ENCODE results near the gene RNLS. TPM values are rescaled to one million over a fixed set of nuclear protein-coding genes. Genes with fewer than 3 reads are reported as not detected.

RNLS gene
- total and polyA plus RNA-seq, 2 of the 8 experiments (the other 6 are each of a cell fraction or from before 2014, with no cell fraction given): 7.5 to 12.7 TPM

- 89% methylated on average over 2 of the region's 2 CpGs; no CpG with 5 or more reads in 1 of the 2 experiments for WGBS, 2 experiments (ENCODE audit: extremely low coverage in 1 of 2, insufficient coverage in 1 of 2, insufficient read length in 1 of 2, insufficient replicate concordance in 2 of 2, low coverage in 1 of 2, low lambda C conversion rate in 2 of 2, missing lambda C conversion rate in 1 of 2)
- Histone ChIP-seq H4K8ac (ENCODE audit: extremely low read depth, insufficient read depth, low read length) (no peak overlapping the region), H3K18ac (ENCODE audit: extremely low read depth, low read length) (no peak overlapping the region; the same call in 1 of the 2 replicates), H2AK5ac (ENCODE audit: low read depth, low read length) (no peak overlapping the region), H3K23ac (ENCODE audit: insufficient read length) (no peak overlapping the region), H3K4me3 (ENCODE audit: extremely low read depth in 1 of 4, insufficient read depth in 2 of 4, low read depth in 3 of 4, low read length in 4 of 4) (no peak overlapping the region), H3K56ac (replicated peaks; ENCODE audit: insufficient read length, low read depth, low read length) (no peak overlapping the region), H3K36me3 (ENCODE audit: control insufficient read depth in 2 of 4, insufficient read depth in 4 of 4, low read length in 3 of 4) (no peaks in the 10 kb centered on the region), H3K14ac (ENCODE audit: insufficient read length) (no peak overlapping the region), H2BK20ac (ENCODE audit: low read length) (no peak overlapping the region), H2BK12ac (ENCODE audit: low read depth, low read length) (no peak overlapping the region), H2BK15ac (ENCODE audit: low read length) (no peak overlapping the region), H3K23me2 (ENCODE audit: low read depth, low read length) (no peaks in the 10 kb centered on the region), H2AFZ (ENCODE audit: low read length) (no peak overlapping the region; the same call in 1 of the 2 replicates), H4K91ac (replicated peaks; ENCODE audit: insufficient read length, low read length) (no peak overlapping the region), H2BK120ac (replicated peaks; ENCODE audit: low read depth, low read length) (no peak overlapping the region), H3K9ac (replicated peaks in 1 of 4; ENCODE audit: extremely low read depth in 1 of 4, low read depth in 3 of 4, low read length in 3 of 4) (no peak overlapping the region), H3K4me2 (ENCODE audit: insufficient read depth in 1 of 2, low read depth in 2 of 2, low read length in 2 of 2) (no peak overlapping the region), H3K79me2 (ENCODE audit: control insufficient read depth in 1 of 2, insufficient read depth in 2 of 2, low read length in 2 of 2) (no peaks in the 10 kb centered on the region), H4K5ac (ENCODE audit: insufficient read length, low read depth, low read length) (no peak overlapping the region), H4K20me1 (replicated peaks in 1 of 2; ENCODE audit: control insufficient read depth in 1 of 2, insufficient read depth in 2 of 2, low read length in 2 of 2) (no peaks in the 10 kb centered on the region), H3K9me3 (ENCODE audit: insufficient read depth in 2 of 2, low read depth in 1 of 2, low read length in 1 of 2) (no peaks in the 10 kb centered on the region), H3K4me1 (replicated peaks in 1 of 4; ENCODE audit: control insufficient read depth in 3 of 4, insufficient read depth in 4 of 4, low read length in 3 of 4) (peaks cover 0 to 4% (median 1%) of the 10 kb centered on the region in 4 experiments; a peak in 3 of 7 replicates), H3K79me1 (ENCODE audit: low read depth, low read length) (no peaks in the 10 kb centered on the region), H3K27me3 (replicated peaks in 1 of 4; ENCODE audit: control insufficient read depth in 3 of 4, extremely low read depth in 1 of 4, insufficient read depth in 3 of 4, low read length in 3 of 4) (no peaks in the 10 kb centered on the region), H3K27ac (ENCODE audit: low read depth, low read length) (no peak overlapping the region), H2BK5ac (ENCODE audit: low read depth, low read length) (no peak overlapping the region), H3K4ac (replicated peaks; ENCODE audit: insufficient read length, low read depth, low read length) (no peak overlapping the region)
- no peak for DNase-seq (ENCODE audit: low read depth in 1 of 2, low spot score in 2 of 2)
- CTCF ChIA-PET (ENCODE audit: partially characterized antibody): interaction anchor here (0.8 to 2.5 kb wide), 3 partner anchors 8 to 152 kb away, joined by 3 to 7 read pairs (median 4); no protein-coding TSS in a partner anchor
- POLR2A ChIA-PET (ENCODE audit: partially characterized antibody): no interaction called here
- FAIRE-seq: no peak
- no peak for TF ChIP-seq MAFK (IDR thresholded peaks at IDR 0.05; ENCODE audit: low read depth, low read length)
- no peak for TF ChIP-seq POU5F1 (IDR thresholded peaks at IDR 0.05; ENCODE audit: low read depth, low read length)
- TF ChIP-seq HDAC2 (IDR thresholded peaks at IDR 0.05; ENCODE audit: borderline replicate concordance in 1 of 2, low read depth in 2 of 2, low read length in 2 of 2): no peak
- no peak for TF ChIP-seq ASH2L (IDR thresholded peaks at IDR 0.05; ENCODE audit: low read length)
- no peak for TF ChIP-seq RFX5 (IDR thresholded peaks at IDR 0.05; ENCODE audit: borderline replicate concordance, low read depth, low read length)
- no peak for TF ChIP-seq TAF1 (IDR thresholded peaks at IDR 0.05; ENCODE audit: low read depth, low read length)
- no peak for TF ChIP-seq JUND (IDR thresholded peaks at IDR 0.05; ENCODE audit: low read length)
- TF ChIP-seq BACH1 (IDR thresholded peaks at IDR 0.05; ENCODE audit: low read length): no peak
- no peak for TF ChIP-seq SIN3A (conservative IDR thresholded peaks at IDR 0.05 in 1 of 2, IDR thresholded peaks at IDR 0.05 in 1 of 2; ENCODE audit: low read depth in 1 of 2, low read length in 2 of 2)
- no peak for TF ChIP-seq JUN (IDR thresholded peaks at IDR 0.05; ENCODE audit: low read depth, low read length)
- no peak for TF ChIP-seq SP1 (IDR thresholded peaks at IDR 0.05; ENCODE audit: low read depth, low read length)
- no peak for TF ChIP-seq RAD21 (IDR thresholded peaks at IDR 0.05 in 1 of 2, conservative IDR thresholded peaks at IDR 0.05 in 1 of 2; ENCODE audit: low read depth in 2 of 2, low read length in 2 of 2)
- no peak for TF ChIP-seq POLR2AphosphoS5 (IDR thresholded peaks at IDR 0.05; ENCODE audit: low read depth, low read length)
- TF ChIP-seq SIX5 (IDR thresholded peaks at IDR 0.05; ENCODE audit: low read depth, low read length): no peak
Measured at GRCh38 chr10:88237896-88238614, 345.1 kb downstream of the RNLS start.
